H1 (cell line): ENCODE results near the gene DYNC2H1.

Source experiments
- CHD7 ChIP-seq: fragments of 300-600 bp; sonication (generic); IDR thresholded peaks from 2 replicates; pipeline ENCODE4 v1.7.1; 2012; ENCODE audit warnings: low read length, moderate library complexity, mild to moderate bottlenecking, inconsistent platforms; ENCODE audit not compliant: insufficient replicate concordance
- ZNF274 ChIP-seq: IDR thresholded peaks from 2 replicates; pipeline ENCODE4 v1.7.0; 2012; ENCODE audit warnings: low read length, borderline replicate concordance; ENCODE audit errors: extremely low read depth

GRCh38 chr11:103317118-103317517, 207.9 kb downstream of the DYNC2H1 start:
- TF ChIP-seq ZNF274 (no peak), CHD7 (no peak)
